SJSA1 (cell line): ENCODE data around the gene VPS35L. TPM values are rescaled to one million over a fixed set of nuclear protein-coding genes. Genes with fewer than 3 reads are reported as not detected.
"Not testable (repeated sequence)": the region's sequence is repeated elsewhere in the genome, so short reads cannot be mapped to it uniquely, and the experiment has no call there.

ENCODE experiments used
- DNase-seq, 2 experiments: peaks; one replicate each; pipeline ENCODE4 v3.0.0-alpha.2; 2015 to 2020; ENCODE audit warnings: low spot score in 2 of 2, low read depth in 1 of 2
- H3K27ac ChIP-seq: fragments of 250-450 bp; sonication (Bioruptor Pico); 2 replicates; pipeline ENCODE4 v1.5.1; 2020; ENCODE audit warnings: mild to moderate bottlenecking, moderate library complexity
- H3K27me3 ChIP-seq: fragments of 250-450 bp; sonication (Bioruptor Pico); replicated peaks from 2 replicates; pipeline ENCODE4 v1.5.1; 2020; ENCODE audit warnings: mild to moderate bottlenecking, moderate library complexity
- H3K36me3 ChIP-seq: fragments of 250-450 bp; sonication (Bioruptor Pico); 2 replicates; pipeline ENCODE4 v1.5.1; 2020; ENCODE audit warnings: mild to moderate bottlenecking
- H3K4me1 ChIP-seq: fragments of 250-450 bp; sonication (Bioruptor Pico); replicated peaks from 2 replicates; pipeline ENCODE4 v1.6.1; 2021; ENCODE audit warnings: mild to moderate bottlenecking
- H3K4me3 ChIP-seq: fragments of 250-450 bp; sonication (Bioruptor Pico); 2 replicates; pipeline ENCODE4 v1.5.1; 2020; ENCODE audit warnings: mild to moderate bottlenecking
- H3K9me3 ChIP-seq: fragments of 250-450 bp; sonication (Bioruptor Pico); replicated peaks from 2 replicates; pipeline ENCODE4 v1.5.1; 2020; ENCODE audit warnings: mild to moderate bottlenecking
- total RNA-seq: library from RNA; depleted of rRNA; stranded (reverse); fragments of >200 nt; shearing (Covaris generic); gene quantifications from 2 replicates; pipeline ENCODE4 v1.2.3, GENCODE V29; 2014

The VPS35L gene
- total RNA-seq, 1 experiment from 2014 or later, result 20.9 TPM

- Histone ChIP-seq H3K27me3 (no peaks in the 10 kb centered on the region), H3K4me3 (no peak overlapping the region), H3K9me3 (no peaks in the 10 kb centered on the region), H3K27ac (no peak overlapping the region), H3K4me1 (no peaks in the 10 kb centered on the region), H3K36me3 (peaks cover 11% of the 10 kb centered on the region; the same call in 1 of the 2 replicates)
- DNase-seq, result no peak
Observed at GRCh38 chr16:19664166-19664565, 108.7 kb downstream of the VPS35L start.

- not testable (repeated sequence) for DNase-seq, H3K27me3 ChIP-seq, H3K9me3 ChIP-seq, H3K4me1 ChIP-seq, H3K27ac ChIP-seq, H3K4me3 ChIP-seq
- 0 out of 2 replicates have a peak, but pooled peaks cover 13% of the 10 kb centered on the region for H3K36me3 ChIP-seq
Observed at GRCh38 chr16:19665313-19665712, 109.8 kb downstream of the VPS35L start.

- Histone ChIP-seq H3K27me3 (no peaks in the 10 kb centered on the region), H3K36me3 (0 out of 2 replicates have a peak, but pooled peaks cover 12% of the 10 kb centered on the region), H3K9me3 (no peaks in the 10 kb centered on the region), H3K4me1 (no peaks in the 10 kb centered on the region), H3K4me3 (no peak overlapping the region), H3K27ac (no peak overlapping the region)
- DNase-seq, result no peak
Observed at GRCh38 chr16:19666477-19666876, 111.0 kb downstream of the VPS35L start.

GRCh38 chr16:19672378-19672777 lies 116.9 kb downstream of the VPS35L start:
- Histone ChIP-seq H3K27ac (no peak overlapping the region), H3K4me1 (no peaks in the 10 kb centered on the region), H3K27me3 (no peaks in the 10 kb centered on the region), H3K36me3 (peaks cover 17% of the 10 kb centered on the region), H3K9me3 (no peaks in the 10 kb centered on the region), H3K4me3 (no peak overlapping the region)
- DNase-seq, result no peak

GRCh38 chr16:19674485-19674884 lies 119.0 kb downstream of the VPS35L start:
- no peaks in the 10 kb centered on the region for H3K4me1 ChIP-seq
- H3K27me3 ChIP-seq, result no peaks in the 10 kb centered on the region
- H3K36me3 ChIP-seq, result peaks cover 14% of the 10 kb centered on the region
- no peaks in the 10 kb centered on the region for H3K9me3 ChIP-seq
- no peak for DNase-seq
- no peak overlapping the region for H3K4me3 ChIP-seq
- no peak overlapping the region for H3K27ac ChIP-seq

- H3K36me3 ChIP-seq, result peaks cover 9% of the 10 kb centered on the region
- no peaks in the 10 kb centered on the region for H3K9me3 ChIP-seq
- H3K27me3 ChIP-seq, result no peaks in the 10 kb centered on the region
- H3K4me1 ChIP-seq, result no peaks in the 10 kb centered on the region
- H3K27ac ChIP-seq, result no peak overlapping the region
- H3K4me3 ChIP-seq, result no peak overlapping the region
- DNase-seq, result no peak
Observed at GRCh38 chr16:19677402-19677801, 121.9 kb downstream of the VPS35L start.

- Histone ChIP-seq H3K4me1 (no peaks in the 10 kb centered on the region), H3K36me3 (peaks cover 23% of the 10 kb centered on the region), H3K9me3 (no peaks in the 10 kb centered on the region), H3K27me3 (no peaks in the 10 kb centered on the region), H3K27ac (no peak overlapping the region), H3K4me3 (no peak overlapping the region)
- DNase-seq, result no peak
Observed at GRCh38 chr16:19678804-19679203, 123.3 kb downstream of the VPS35L start.

- H3K27ac ChIP-seq, DNase-seq, H3K4me3 ChIP-seq, H3K9me3 ChIP-seq, H3K4me1 ChIP-seq, H3K27me3 ChIP-seq: not testable (repeated sequence)
- H3K36me3 ChIP-seq, result peaks cover 26% of the 10 kb centered on the region
Observed at GRCh38 chr16:19679281-19679680, 123.8 kb downstream of the VPS35L start.

- no peak for DNase-seq
Observed at GRCh38 chr16:19680881-19681340, 125.4 kb downstream of the VPS35L start.

GRCh38 chr16:19681637-19682036 lies 126.1 kb downstream of the VPS35L start:
- no peaks in the 10 kb centered on the region for H3K9me3 ChIP-seq

More at GRCh38 chr16:19680881-19681340, 125.4 kb downstream of the VPS35L start:
- peaks cover 39% of the 10 kb centered on the region for H3K36me3 ChIP-seq
- H3K4me1 ChIP-seq, result no peaks in the 10 kb centered on the region
- no peak overlapping the region for H3K27ac ChIP-seq
- H3K4me3 ChIP-seq, result no peak overlapping the region
- H3K9me3 ChIP-seq, result no peaks in the 10 kb centered on the region
- no peaks in the 10 kb centered on the region for H3K27me3 ChIP-seq

GRCh38 chr16:19683453-19684236 lies 128.1 kb downstream of the VPS35L start:
- Histone ChIP-seq H3K4me3 (no peak overlapping the region), H3K27ac (no peak overlapping the region), H3K27me3 (no peaks in the 10 kb centered on the region), H3K9me3 (no peaks in the 10 kb centered on the region), H3K36me3 (peaks cover 41% of the 10 kb centered on the region), H3K4me1 (no peaks in the 10 kb centered on the region)
- DNase-seq, result no peak

More at GRCh38 chr16:19681637-19682036, 126.1 kb downstream of the VPS35L start:
- Histone ChIP-seq H3K27ac (no peak overlapping the region), H3K36me3 (peaks cover 35% of the 10 kb centered on the region), H3K4me3 (no peak overlapping the region), H3K4me1 (no peaks in the 10 kb centered on the region), H3K27me3 (no peaks in the 10 kb centered on the region)
- DNase-seq, result no peak

- Histone ChIP-seq H3K4me3 (no peak overlapping the region), H3K4me1 (0 out of 2 replicates have a peak, but pooled peaks cover 4% of the 10 kb centered on the region), H3K27ac (no peak overlapping the region), H3K9me3 (no peaks in the 10 kb centered on the region), H3K27me3 (no peaks in the 10 kb centered on the region), H3K36me3 (peaks cover 41% of the 10 kb centered on the region)
- no peak for DNase-seq
Observed at GRCh38 chr16:19685176-19685575, 129.7 kb downstream of the VPS35L start.

GRCh38 chr16:19687279-19687678 lies 131.8 kb downstream of the VPS35L start:
- Histone ChIP-seq H3K27ac (no peak overlapping the region), H3K4me1 (peaks cover 11% of the 10 kb centered on the region), H3K27me3 (no peaks in the 10 kb centered on the region), H3K9me3 (no peaks in the 10 kb centered on the region), H3K36me3 (peaks cover 50% of the 10 kb centered on the region), H3K4me3 (no peak overlapping the region)
- no peak for DNase-seq

- Histone ChIP-seq H3K36me3 (peaks cover 39% of the 10 kb centered on the region), H3K27me3 (no peaks in the 10 kb centered on the region), H3K4me1 (peaks cover 11% of the 10 kb centered on the region), H3K9me3 (no peaks in the 10 kb centered on the region), H3K27ac (no peak overlapping the region), H3K4me3 (no peak overlapping the region)
- DNase-seq, result no peak
Observed at GRCh38 chr16:19688396-19689024, 133.0 kb downstream of the VPS35L start.
